ENCODE measurements around the gene CWC15. TPM values are rescaled to one million over a fixed set of nuclear protein-coding genes. Genes with fewer than 3 reads are reported as not detected.

CWC15 gene
- total and polyA plus RNA-seq, 2 donors (not counting 1 experiment from before 2014, with no cell fraction given): 18.1 to 59.8 TPM

GRCh38 chr11:94912806-94913205, 60.5 kb downstream of the CWC15 start:
- CTCF ChIA-PET: interaction anchor here (0.6 kb wide), 1 partner anchor 404 kb away, joined by 3 read pairs; no protein-coding TSS in a partner anchor
- H3K9ac ChIP-seq (ENCODE audit: low read length): no peak overlapping the region

More at GRCh38 chr11:94912806-94913205, 60.5 kb downstream of the CWC15 start:
- H2AFZ ChIP-seq (ENCODE audit: insufficient read depth, low read depth, low read length, poor library complexity, severe bottlenecking): no peak overlapping the region
- no CpG with 5 or more reads among the region's 9 CpGs for WGBS (ENCODE audit: insufficient coverage)
- DNase-seq: no peak
- POLR2A ChIA-PET: no interaction called here
- no peak overlapping the region for H3K4me3 ChIP-seq (ENCODE audit: control extremely low read depth in 1 of 5, extremely low read depth in 1 of 5, insufficient read depth in 1 of 5, low read depth in 2 of 5, low read length in 4 of 5)
- no peaks in the 10 kb centered on the region for H3K27me3 ChIP-seq (replicated peaks in 1 of 4; ENCODE audit: control extremely low read depth in 1 of 4, control insufficient read depth in 3 of 4, insufficient read depth in 4 of 4, low read length in 3 of 4)
- Mint-ChIP-seq H3K27ac (no peak overlapping the region), H3K9me3 (ENCODE audit: insufficient read depth) (no peaks in the 10 kb centered on the region), H3K27me3 (peaks cover 13% of the 10 kb centered on the region), H3K4me1 (no peaks in the 10 kb centered on the region), H3K4me3 (no peak overlapping the region)
- TF ChIP-seq EZH2 (IDR thresholded peaks at IDR 0.05; ENCODE audit: borderline replicate concordance, insufficient read depth, low read depth, low read length, poor library complexity, severe bottlenecking): no peak
- TF ChIP-seq CTCF (IDR thresholded peaks at IDR 0.05): no peak
- H3K79me2 ChIP-seq (ENCODE audit: control insufficient read depth, insufficient read depth, low read length): no peaks in the 10 kb centered on the region
- no peaks in the 10 kb centered on the region for H3K9me3 ChIP-seq (ENCODE audit: control extremely low read depth in 1 of 3, control insufficient read depth in 2 of 3, insufficient read depth in 1 of 3, low read length in 2 of 3)
- H3K27ac ChIP-seq (ENCODE audit: low read length in 2 of 2): no peak overlapping the region
- intact Hi-C loops (cut with micrococcal nuclease): no loop called here
- H3K4me2 ChIP-seq (replicated peaks; ENCODE audit: low read depth, low read length, poor library complexity, severe bottlenecking): no peak overlapping the region
- H3K36me3 ChIP-seq (replicated peaks in 1 of 2; ENCODE audit: control extremely low read depth in 1 of 2, control insufficient read depth in 1 of 2, extremely low read depth in 1 of 2, insufficient read depth in 2 of 2, low read length in 1 of 2): no peaks in the 10 kb centered on the region
- no peaks in the 10 kb centered on the region for H3K4me1 ChIP-seq (ENCODE audit: control insufficient read depth in 2 of 2, insufficient read depth in 2 of 2, low read length in 2 of 2)
- ATAC-seq (ENCODE audit: low read depth): no peak
- H4K20me1 ChIP-seq (ENCODE audit: control insufficient read depth, insufficient read depth, low read length, poor library complexity, severe bottlenecking): no peaks in the 10 kb centered on the region

Other genes with a start within 250 kb of the CWC15 start
- 0.30 and 0.75 TPM in 2 replicates for gene AMOTL1, start 205.2 kb downstream of the CWC15 start, total RNA-seq
- gene AMOTL1, start 205.2 kb downstream of the CWC15 start, polyA plus RNA-seq: 0.04 and 0.17 TPM in 2 replicates
- gene KDM4D, start 153 bp upstream of the CWC15 start, total RNA-seq: 0.44 and 0.73 TPM in 2 replicates
- gene KDM4D, start 153 bp upstream of the CWC15 start, polyA plus RNA-seq: 0.39 and 0.58 TPM in 2 replicates
- not detected in 2 replicates for gene KDM4E, start 51.7 kb upstream of the CWC15 start, total RNA-seq
- not detected in 2 replicates for gene KDM4E, start 51.7 kb upstream of the CWC15 start, polyA plus RNA-seq
- not detected in 2 replicates for gene KDM4F, start 75.9 kb upstream of the CWC15 start, total RNA-seq
- not detected in 2 replicates for gene KDM4F, start 75.9 kb upstream of the CWC15 start, polyA plus RNA-seq
- 64.2 and 69.5 TPM in 2 replicates for gene SRSF8, start 93.4 kb upstream of the CWC15 start, total RNA-seq
- gene SRSF8, start 93.4 kb upstream of the CWC15 start, polyA plus RNA-seq: 37.6 and 44.4 TPM in 2 replicates
- 11.7 and 12.0 TPM in 2 replicates for gene ENDOD1, start 116.3 kb upstream of the CWC15 start, total RNA-seq
- 7.0 and 8.6 TPM in 2 replicates for gene ENDOD1, start 116.3 kb upstream of the CWC15 start, polyA plus RNA-seq